ENCODE results near the gene CPT1B. TPM values are rescaled to one million over a fixed set of nuclear protein-coding genes. Genes with fewer than 3 reads are reported as not detected.
"Not testable (repeated sequence)": the region's sequence is repeated elsewhere in the genome, so short reads cannot be mapped to it uniquely, and the experiment has no call there.

CPT1B gene
- polyA plus RNA-seq, 2 donors: 9.4 to 55.5 TPM

GRCh38 chr22:50542416-50542927, 35.8 kb downstream of the CPT1B start:
- Histone ChIP-seq H3K36me3 (ENCODE audit: control insufficient read depth in 2 of 2, insufficient read depth in 2 of 2, low read length in 1 of 2) (no peaks in the 10 kb centered on the region), H3K27ac (ENCODE audit: low read depth in 2 of 2, low read length in 1 of 2) (peak overlapping the region; percentile 84 to 95), H3K9me3 (ENCODE audit: control insufficient read depth in 2 of 2, insufficient read depth in 1 of 2, low read depth in 1 of 2, low read length in 1 of 2) (peaks cover 0 to 2% of the 10 kb centered on the region in 2 donors), H3K4me1 (ENCODE audit: control insufficient read depth in 2 of 2, insufficient read depth in 2 of 2, low read length in 1 of 2) (peaks cover 5 to 20% of the 10 kb centered on the region in 2 donors), H3K27me3 (ENCODE audit: control insufficient read depth in 1 of 2, insufficient read depth in 2 of 2, low read length in 2 of 2) (no peaks in the 10 kb centered on the region), H3K4me3 (ENCODE audit: low read depth in 1 of 2, low read length in 2 of 2) (no peak overlapping the region)
- 83 to 87% methylated on average over 19 of the region's 19 CpGs for WGBS, 2 donors

- not testable (repeated sequence) for H3K27me3 ChIP-seq (ENCODE audit: control insufficient read depth in 1 of 2, insufficient read depth in 2 of 2, low read length in 2 of 2); H3K4me3 ChIP-seq (ENCODE audit: low read depth in 1 of 2, low read length in 2 of 2); H3K36me3 ChIP-seq (ENCODE audit: control insufficient read depth in 2 of 2, insufficient read depth in 2 of 2, low read length in 1 of 2); H3K9me3 ChIP-seq (ENCODE audit: control insufficient read depth in 2 of 2, insufficient read depth in 1 of 2, low read depth in 1 of 2, low read length in 1 of 2)
- Histone ChIP-seq H3K4me1 (ENCODE audit: control insufficient read depth in 2 of 2, insufficient read depth in 2 of 2, low read length in 1 of 2) (peaks cover 5 to 15% of the 10 kb centered on the region in 2 donors), H3K27ac (ENCODE audit: low read depth in 2 of 2, low read length in 1 of 2) (peak overlapping the region; percentile 84 to 88)
- 34 to 45% methylated on average over 5 of the region's 5 CpGs for WGBS, 2 donors
Measured at GRCh38 chr22:50541667-50542026, 36.6 kb downstream of the CPT1B start.

GRCh38 chr22:50540381-50540780, 37.8 kb downstream of the CPT1B start:
- Histone ChIP-seq H3K36me3 (ENCODE audit: control insufficient read depth in 2 of 2, insufficient read depth in 2 of 2, low read length in 1 of 2) (no peaks in the 10 kb centered on the region), H3K9me3 (ENCODE audit: control insufficient read depth in 2 of 2, insufficient read depth in 1 of 2, low read depth in 1 of 2, low read length in 1 of 2) (peaks cover 0 to 2% of the 10 kb centered on the region in 2 donors), H3K4me1 (ENCODE audit: control insufficient read depth in 2 of 2, insufficient read depth in 2 of 2, low read length in 1 of 2) (peaks cover 5 to 7% of the 10 kb centered on the region in 2 donors), H3K4me3 (ENCODE audit: low read depth in 1 of 2, low read length in 2 of 2) (no peak overlapping the region), H3K27me3 (ENCODE audit: control insufficient read depth in 1 of 2, insufficient read depth in 2 of 2, low read length in 2 of 2) (no peaks in the 10 kb centered on the region), H3K27ac (ENCODE audit: low read depth in 2 of 2, low read length in 1 of 2) (peak overlapping the region in 1 of 2 donors; percentile 64)
- 68 to 83% methylated on average over 10 of the region's 10 CpGs for WGBS, 2 donors

- 91% methylated on average over 13 of the region's 13 CpGs for WGBS, 2 donors
- no peak overlapping the region for H3K4me3 ChIP-seq (ENCODE audit: low read depth in 1 of 2, low read length in 2 of 2)
- H3K4me1 ChIP-seq (ENCODE audit: control insufficient read depth in 2 of 2, insufficient read depth in 2 of 2, low read length in 1 of 2): peaks cover 2 to 7% of the 10 kb centered on the region in 2 donors
- peaks cover 0 to 2% of the 10 kb centered on the region in 2 donors for H3K9me3 ChIP-seq (ENCODE audit: control insufficient read depth in 2 of 2, insufficient read depth in 1 of 2, low read depth in 1 of 2, low read length in 1 of 2)
- H3K36me3 ChIP-seq (ENCODE audit: control insufficient read depth in 2 of 2, insufficient read depth in 2 of 2, low read length in 1 of 2): no peaks in the 10 kb centered on the region
- no peaks in the 10 kb centered on the region for H3K27me3 ChIP-seq (ENCODE audit: control insufficient read depth in 1 of 2, insufficient read depth in 2 of 2, low read length in 2 of 2)
- peak overlapping the region; percentile 79 to 84 for H3K27ac ChIP-seq (ENCODE audit: low read depth in 2 of 2, low read length in 1 of 2)
Measured at GRCh38 chr22:50537765-50538164, 40.5 kb downstream of the CPT1B start.

- Histone ChIP-seq H3K27ac (ENCODE audit: low read depth in 2 of 2, low read length in 1 of 2) (peak overlapping the region in 1 of 2 donors; percentile 44), H3K4me3 (ENCODE audit: low read depth in 1 of 2, low read length in 2 of 2) (no peak overlapping the region), H3K4me1 (ENCODE audit: control insufficient read depth in 2 of 2, insufficient read depth in 2 of 2, low read length in 1 of 2) (peaks cover 2 to 6% of the 10 kb centered on the region in 2 donors), H3K36me3 (ENCODE audit: control insufficient read depth in 2 of 2, insufficient read depth in 2 of 2, low read length in 1 of 2) (no peaks in the 10 kb centered on the region), H3K27me3 (ENCODE audit: control insufficient read depth in 1 of 2, insufficient read depth in 2 of 2, low read length in 2 of 2) (no peaks in the 10 kb centered on the region), H3K9me3 (ENCODE audit: control insufficient read depth in 2 of 2, insufficient read depth in 1 of 2, low read depth in 1 of 2, low read length in 1 of 2) (peaks cover 0 to 2% of the 10 kb centered on the region in 2 donors)
- 51 to 61% methylated on average over 3 of the region's 3 CpGs for WGBS, 2 donors
Measured at GRCh38 chr22:50536226-50536625, 42.0 kb downstream of the CPT1B start.

GRCh38 chr22:50535113-50535512, 43.1 kb downstream of the CPT1B start:
- Histone ChIP-seq H3K27ac (ENCODE audit: low read depth in 2 of 2, low read length in 1 of 2) (no peak overlapping the region), H3K4me3 (ENCODE audit: low read depth in 1 of 2, low read length in 2 of 2) (no peak overlapping the region), H3K9me3 (ENCODE audit: control insufficient read depth in 2 of 2, insufficient read depth in 1 of 2, low read depth in 1 of 2, low read length in 1 of 2) (peaks cover 0 to 2% of the 10 kb centered on the region in 2 donors), H3K36me3 (ENCODE audit: control insufficient read depth in 2 of 2, insufficient read depth in 2 of 2, low read length in 1 of 2) (no peaks in the 10 kb centered on the region), H3K27me3 (ENCODE audit: control insufficient read depth in 1 of 2, insufficient read depth in 2 of 2, low read length in 2 of 2) (no peaks in the 10 kb centered on the region), H3K4me1 (ENCODE audit: control insufficient read depth in 2 of 2, insufficient read depth in 2 of 2, low read length in 1 of 2) (peaks cover 2 to 6% of the 10 kb centered on the region in 2 donors)
- 86% methylated on average over 7 to 8 of the region's 8 CpGs for WGBS, 2 donors

- H3K27ac ChIP-seq (ENCODE audit: low read depth in 2 of 2, low read length in 1 of 2); H3K9me3 ChIP-seq (ENCODE audit: control insufficient read depth in 2 of 2, insufficient read depth in 1 of 2, low read depth in 1 of 2, low read length in 1 of 2); H3K27me3 ChIP-seq (ENCODE audit: control insufficient read depth in 1 of 2, insufficient read depth in 2 of 2, low read length in 2 of 2); H3K36me3 ChIP-seq (ENCODE audit: control insufficient read depth in 2 of 2, insufficient read depth in 2 of 2, low read length in 1 of 2); H3K4me3 ChIP-seq (ENCODE audit: low read depth in 1 of 2, low read length in 2 of 2); H3K4me1 ChIP-seq (ENCODE audit: control insufficient read depth in 2 of 2, insufficient read depth in 2 of 2, low read length in 1 of 2): not testable (repeated sequence)
- 65 to 67% methylated on average over 21 of the region's 21 CpGs for WGBS, 2 donors
Measured at GRCh38 chr22:50533856-50534711, 44.1 kb downstream of the CPT1B start.

GRCh38 chr22:50532824-50533796, 45.1 kb downstream of the CPT1B start:
- Histone ChIP-seq H3K9me3 (ENCODE audit: control insufficient read depth in 2 of 2, insufficient read depth in 1 of 2, low read depth in 1 of 2, low read length in 1 of 2) (peaks cover 0 to 2% of the 10 kb centered on the region in 2 donors), H3K27me3 (ENCODE audit: control insufficient read depth in 1 of 2, insufficient read depth in 2 of 2, low read length in 2 of 2) (no peaks in the 10 kb centered on the region), H3K36me3 (ENCODE audit: control insufficient read depth in 2 of 2, insufficient read depth in 2 of 2, low read length in 1 of 2) (no peaks in the 10 kb centered on the region), H3K27ac (ENCODE audit: low read depth in 2 of 2, low read length in 1 of 2) (peak overlapping the region; percentile 96 to 99), H3K4me1 (ENCODE audit: control insufficient read depth in 2 of 2, insufficient read depth in 2 of 2, low read length in 1 of 2) (peaks cover 2 to 13% of the 10 kb centered on the region in 2 donors), H3K4me3 (ENCODE audit: low read depth in 1 of 2, low read length in 2 of 2) (no peak overlapping the region)
- WGBS, 2 donors: 66 to 78% methylated on average over 19 of the region's 19 CpGs

GRCh38 chr22:50531962-50532674, 46.1 kb downstream of the CPT1B start:
- WGBS, 2 donors: 2 to 3% methylated on average over 53 to 56 of the region's 56 CpGs
- Histone ChIP-seq H3K36me3 (ENCODE audit: control insufficient read depth in 2 of 2, insufficient read depth in 2 of 2, low read length in 1 of 2) (no peaks in the 10 kb centered on the region), H3K27me3 (ENCODE audit: control insufficient read depth in 1 of 2, insufficient read depth in 2 of 2, low read length in 2 of 2) (no peaks in the 10 kb centered on the region), H3K27ac (ENCODE audit: low read depth in 2 of 2, low read length in 1 of 2) (peak overlapping the region; percentile 96 to 99), H3K4me3 (ENCODE audit: low read depth in 1 of 2, low read length in 2 of 2) (peak overlapping the region; percentile 59 to 63), H3K4me1 (ENCODE audit: control insufficient read depth in 2 of 2, insufficient read depth in 2 of 2, low read length in 1 of 2) (peaks cover 1 to 17% of the 10 kb centered on the region in 2 donors), H3K9me3 (ENCODE audit: control insufficient read depth in 2 of 2, insufficient read depth in 1 of 2, low read depth in 1 of 2, low read length in 1 of 2) (no peaks in the 10 kb centered on the region)
